Mucosa of descending colon (tissue), 3 donors: Measurements from ENCODE around the gene LRRC61. TPM values are rescaled to one million over a fixed set of nuclear protein-coding genes. Genes with fewer than 3 reads are reported as not detected.

Experiments
- ATAC-seq: fragments of 200-7000 bp; cut with Tn5 transposase; one replicate; pipeline ENCODE4 v1.9.1; 2020; ENCODE audit warnings: mild to moderate bottlenecking, moderate library complexity
- DNase-seq, 3 donors: peaks; one replicate each; pipeline ENCODE4 v3.0.0-alpha.2; 2020
- H3K36me3 ChIP-seq: fragments of 200-600 bp; one replicate; pipeline ENCODE4 v1.8.0; 2021; ENCODE audit warnings: low read depth, mild to moderate bottlenecking
- H3K4me1 ChIP-seq: fragments of 200-600 bp; one replicate; pipeline ENCODE4 v1.8.0; 2021; ENCODE audit warnings: low read depth, mild to moderate bottlenecking
- H3K4me3 ChIP-seq: fragments of 200-600 bp; one replicate; pipeline ENCODE4 v1.8.0; 2021; ENCODE audit warnings: mild to moderate bottlenecking
- H3K9me3 ChIP-seq: fragments of 200-600 bp; one replicate; pipeline ENCODE4 v1.8.0; 2021; ENCODE audit warnings: mild to moderate bottlenecking
- CTCF ChIP-seq: fragments of 200-600 bp; IDR thresholded peaks from one replicate; pipeline ENCODE4 v1.8.0; 2022; ENCODE audit warnings: antibody characterized with exemption, mild to moderate bottlenecking
- intact Hi-C, 2 donors: fragments of 100-400 bp; cut with DNase I in 1 of 2; cut with micrococcal nuclease in 1 of 2; formaldehyde crosslinking; loops; one replicate each; pipeline versions ENCODE4 v1.11.0 to v1.11.1; 2022; cut with DNase I, micrococcal nuclease
- total RNA-seq, 3 donors: library from RNA; stranded (reverse); fragmentation: NEBNext Ultra II Directional in 2 of 3; extraction: Animal tissue kit (Norgen Biotek cat#: 25700) in 2 of 3; gene quantifications; one replicate each; pipeline versions ENCODE4 v1.2.1 to v1.2.4, GENCODE V29; 2021 to 2023
- donor health status: DM: no; HTN: no; CAD: no; lungs with moderate emphysema.
- donor health status: DM: no; HTN: no; CAD: no.
- donor health status: DM: no; HTN: yes; CAD: no.

LRRC61 gene
- total RNA-seq, 3 donors from 2014 or later = 11.8 to 14.5 (median 14.5) TPM

GRCh38 chr7:150357771-150358427 lies 34.7 kb downstream of the LRRC61 start:
- no peak overlapping the region for H3K4me3 ChIP-seq
- H3K4me1 ChIP-seq = peaks cover 11% of the 10 kb centered on the region
- intact Hi-C loops = loop anchor here in 1 of 2 donors (5.0 kb wide), 1 partner anchor 64 kb away; no protein-coding TSS in a partner anchor
- ATAC-seq (no peak), DNase-seq (no peak)
- no peaks in the 10 kb centered on the region for H3K9me3 ChIP-seq
- no peaks in the 10 kb centered on the region for H3K36me3 ChIP-seq
- TF ChIP-seq CTCF = no peak

GRCh38 chr7:150358433-150358832 lies 35.3 kb downstream of the LRRC61 start:
- intact Hi-C loops = loop anchor here in 1 of 2 donors (5.0 kb wide), 1 partner anchor 64 kb away; no protein-coding TSS in a partner anchor

GRCh38 chr7:150358988-150359621 lies 36.0 kb downstream of the LRRC61 start:
- intact Hi-C loops = loop anchor here in 1 of 2 donors (5.0 kb wide), 1 partner anchor 63 kb away; no protein-coding TSS in a partner anchor
- Histone ChIP-seq H3K36me3 (no peaks in the 10 kb centered on the region), H3K4me3 (no peak overlapping the region), H3K4me1 (peaks cover 11% of the 10 kb centered on the region), H3K9me3 (no peaks in the 10 kb centered on the region)
- no peak for DNase-seq
- ATAC-seq = no peak
- TF ChIP-seq CTCF = no peak

More at GRCh38 chr7:150358433-150358832, 35.3 kb downstream of the LRRC61 start:
- H3K36me3 ChIP-seq = no peaks in the 10 kb centered on the region
- peaks cover 11% of the 10 kb centered on the region for H3K4me1 ChIP-seq
- TF ChIP-seq CTCF = no peak
- DNase-seq = no peak
- no peak overlapping the region for H3K4me3 ChIP-seq
- ATAC-seq = no peak
- H3K9me3 ChIP-seq = no peaks in the 10 kb centered on the region

GRCh38 chr7:150359622-150360362 lies 36.6 kb downstream of the LRRC61 start:
- ATAC-seq = no peak
- Histone ChIP-seq H3K36me3 (no peaks in the 10 kb centered on the region), H3K9me3 (no peaks in the 10 kb centered on the region), H3K4me3 (no peak overlapping the region), H3K4me1 (peaks cover 11% of the 10 kb centered on the region)
- no peak for DNase-seq
- intact Hi-C loops = loop anchor here in 1 of 2 donors (5.0 kb wide), 1 partner anchor 63 kb away; no protein-coding TSS in a partner anchor
- no peak for TF ChIP-seq CTCF

- ATAC-seq (no peak), DNase-seq (no peak)
- peaks cover 6% of the 10 kb centered on the region for H3K4me1 ChIP-seq
- no peaks in the 10 kb centered on the region for H3K36me3 ChIP-seq
- no peaks in the 10 kb centered on the region for H3K9me3 ChIP-seq
- TF ChIP-seq CTCF = no peak
- H3K4me3 ChIP-seq = no peak overlapping the region
- intact Hi-C loops = no loop called here
Observed at GRCh38 chr7:150360363-150361058, 37.4 kb downstream of the LRRC61 start.
